Measurements from ENCODE around the gene ASPSCR1. TPM values are rescaled to one million over a fixed set of nuclear protein-coding genes. Genes with fewer than 3 reads are reported as not detected.

The ASPSCR1 gene
- total and polyA plus RNA-seq, 2 of the 8 experiments (the other 6 are each of a cell fraction or from before 2014, with no cell fraction given): 33.3 to 43.7 TPM

DNA sequence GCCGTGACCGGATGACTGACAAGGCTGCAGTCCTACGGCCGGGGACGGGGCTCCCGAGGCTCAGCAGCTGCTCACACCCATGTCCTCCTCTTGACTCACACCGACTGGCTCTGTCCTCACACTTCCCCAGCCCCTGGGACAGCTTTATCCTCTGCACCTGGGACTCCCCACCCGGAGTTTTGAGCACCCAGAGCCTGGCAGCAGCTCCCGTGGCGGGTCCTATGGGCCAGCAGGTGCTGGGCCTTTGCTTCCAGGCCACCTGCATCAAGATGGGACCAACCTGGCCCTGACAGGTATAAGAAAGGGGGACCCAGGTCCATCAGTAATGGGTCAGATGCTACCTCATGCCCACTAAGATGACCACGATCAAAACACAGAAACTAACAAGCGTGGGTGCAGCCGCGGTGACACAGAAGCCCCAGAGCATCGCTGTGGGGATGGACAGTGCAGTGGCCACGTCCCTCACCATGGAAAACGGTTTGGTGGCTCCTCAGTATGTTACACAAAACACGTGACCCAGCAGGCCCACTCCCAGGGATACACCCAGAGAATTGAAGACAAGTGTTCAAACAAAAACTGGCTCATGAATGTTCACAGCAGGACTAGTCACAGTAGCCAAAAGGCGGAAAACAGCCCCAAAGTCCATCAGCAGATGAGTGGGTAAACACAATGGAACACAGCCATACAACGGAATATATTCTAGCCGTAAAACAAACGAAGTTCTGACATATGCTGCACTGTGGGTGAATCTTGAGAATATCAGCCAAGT lies 13.2 kb upstream of the ASPSCR1 start (continued):
- TF ChIP-seq CTBP2 (IDR thresholded peaks at IDR 0.05; ENCODE audit: borderline replicate concordance, insufficient read depth, insufficient read length, low read length) (no peak), BCL11A (IDR thresholded peaks at IDR 0.05; ENCODE audit: low read depth in 2 of 2, low read length in 2 of 2) (no peak), CEBPB (IDR thresholded peaks at IDR 0.05; ENCODE audit: low read depth, low read length) (no peak), EP300 (IDR thresholded peaks at IDR 0.05; ENCODE audit: borderline replicate concordance in 1 of 2, low read depth in 2 of 2, low read length in 2 of 2) (no peak), SP1 (IDR thresholded peaks at IDR 0.05; ENCODE audit: low read depth, low read length) (no peak)
